ENCODE results near the gene UBE2G1.
"Not testable (repeated sequence)": the region's sequence is repeated elsewhere in the genome, so short reads cannot be mapped to it uniquely, and the experiment has no call there.

The UBE2G1 gene

DNA sequence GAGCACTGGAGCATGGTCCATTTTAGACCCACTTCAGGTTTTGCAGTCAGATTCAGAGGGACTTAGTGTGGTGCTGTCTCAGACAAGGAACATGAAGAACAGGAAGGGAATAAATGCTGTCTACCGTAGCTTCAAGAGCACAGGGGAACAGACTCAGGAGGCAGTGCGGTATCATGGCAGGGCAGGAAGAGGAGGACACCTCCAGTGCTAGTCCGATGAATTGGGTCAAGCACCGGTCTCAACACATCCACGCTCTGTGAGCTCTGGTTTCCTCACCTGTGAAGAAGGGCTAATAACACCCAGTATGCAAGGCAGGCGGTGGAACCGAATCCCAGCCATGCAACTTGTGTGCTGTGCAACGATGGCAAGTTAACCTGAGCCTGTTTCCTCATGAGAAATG lies 99.1 kb downstream of the UBE2G1 start:
- Mint-ChIP-seq H3K4me3 (no peak overlapping the region), H3K36me3 (ENCODE audit: low read depth) (peaks cover 16% of the 10 kb centered on the region), H3K4me1 (ENCODE audit: low read depth) (peaks cover 19% of the 10 kb centered on the region), H3K27me3 (no peaks in the 10 kb centered on the region), H3K9me3 (no peaks in the 10 kb centered on the region), H3K27ac (no peak overlapping the region)

DNA sequence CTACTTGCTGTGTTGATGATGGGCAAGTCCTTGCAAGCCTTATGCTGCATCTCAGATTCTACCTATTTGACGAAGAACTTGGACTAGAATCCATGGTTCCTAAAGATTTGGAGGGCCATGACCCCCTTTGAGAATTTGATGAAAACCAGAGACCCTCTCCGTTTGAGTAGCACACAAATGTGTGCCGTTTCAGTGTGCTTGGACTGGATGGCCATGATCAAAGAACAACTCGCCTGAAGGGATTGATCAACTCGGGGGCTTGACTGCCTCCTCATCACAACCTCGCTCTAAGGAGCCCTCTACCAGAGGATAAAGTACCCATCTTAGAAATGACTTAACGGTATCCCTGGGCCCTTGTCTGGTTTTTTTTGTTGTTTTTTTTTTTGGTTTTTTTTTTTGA lies 99.9 kb downstream of the UBE2G1 start:
- H3K9me3 Mint-ChIP-seq: no peaks in the 10 kb centered on the region
- no peaks in the 10 kb centered on the region for H3K27me3 Mint-ChIP-seq
- peaks cover 27% of the 10 kb centered on the region for H3K4me1 Mint-ChIP-seq (ENCODE audit: low read depth)

GRCh38 chr17:4263282-4264215 lies 102.9 kb downstream of the UBE2G1 start, which contains the start of gene ANKFY1:
Gene ANKFY1, minus strand, starts transcription at chr17:4263979. Its CDS starts 38 bp downstream, at chr17:4263941.
- peak within 1 kb of the TSS; percentile 89 for H3K4me3 Mint-ChIP-seq
- no peaks in the 10 kb centered on the region for H3K27me3 Mint-ChIP-seq
- peak within 1 kb of the TSS; percentile 93 for H3K27ac Mint-ChIP-seq
- peaks cover 22% of the 10 kb centered on the region for H3K36me3 Mint-ChIP-seq (ENCODE audit: low read depth)
- H3K4me1 Mint-ChIP-seq (ENCODE audit: low read depth): peaks cover 37% of the 10 kb centered on the region
- H3K9me3 Mint-ChIP-seq: peaks cover 5% of the 10 kb centered on the region

More for the DNA sequence above, 99.9 kb downstream of the UBE2G1 start:
- no peak overlapping the region for H3K27ac Mint-ChIP-seq
- no peak overlapping the region for H3K4me3 Mint-ChIP-seq
- H3K36me3 Mint-ChIP-seq (ENCODE audit: low read depth): peaks cover 12% of the 10 kb centered on the region

- Mint-ChIP-seq H3K9me3 (peaks cover 5% of the 10 kb centered on the region), H3K4me1 (ENCODE audit: low read depth) (peaks cover 41% of the 10 kb centered on the region)
These were observed 103.8 kb downstream of the UBE2G1 start for GRCh38 chr17:4262703-4263102.

DNA sequence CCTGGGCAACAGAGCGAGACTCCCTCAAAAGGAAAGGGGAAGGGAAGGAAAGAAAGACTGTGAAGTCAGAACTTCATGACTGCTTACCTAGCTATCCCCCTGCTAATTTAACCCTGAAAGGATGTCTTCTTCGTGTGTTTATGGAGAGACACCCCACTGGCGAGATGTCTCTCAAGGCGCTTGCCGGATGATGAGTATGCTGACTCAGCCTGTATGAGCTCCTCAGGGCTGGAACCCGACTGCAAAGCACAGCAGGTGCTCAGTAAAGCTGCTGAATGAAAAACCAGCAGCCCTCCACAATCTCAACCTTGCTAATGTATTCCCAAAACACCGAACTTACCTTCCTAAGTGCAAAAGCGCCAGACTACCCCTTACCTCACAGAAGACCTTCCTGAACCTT lies 105.0 kb downstream of the UBE2G1 start:
- peak overlapping the region; percentile 28 for H3K4me3 Mint-ChIP-seq
- peaks cover 39% of the 10 kb centered on the region for H3K36me3 Mint-ChIP-seq (ENCODE audit: low read depth)
- peaks cover 53% of the 10 kb centered on the region for H3K4me1 Mint-ChIP-seq (ENCODE audit: low read depth)
- H3K9me3 Mint-ChIP-seq: peaks cover 5% of the 10 kb centered on the region
- H3K27me3 Mint-ChIP-seq: no peaks in the 10 kb centered on the region
- no peak overlapping the region for H3K27ac Mint-ChIP-seq

More at GRCh38 chr17:4262703-4263102, 103.8 kb downstream of the UBE2G1 start:
- peak overlapping the region; percentile 89 for H3K4me3 Mint-ChIP-seq
- H3K36me3 Mint-ChIP-seq (ENCODE audit: low read depth): peaks cover 26% of the 10 kb centered on the region
- peak overlapping the region; percentile 69 for H3K27ac Mint-ChIP-seq
- no peaks in the 10 kb centered on the region for H3K27me3 Mint-ChIP-seq

- Mint-ChIP-seq H3K4me1 (ENCODE audit: low read depth) (peaks cover 53% of the 10 kb centered on the region), H3K27me3 (no peaks in the 10 kb centered on the region), H3K36me3 (ENCODE audit: low read depth) (peaks cover 50% of the 10 kb centered on the region), H3K4me3 (no peak overlapping the region), H3K27ac (no peak overlapping the region), H3K9me3 (peaks cover 5% of the 10 kb centered on the region)
These were observed 107.6 kb downstream of the UBE2G1 start for GRCh38 chr17:4258867-4259266.

DNA sequence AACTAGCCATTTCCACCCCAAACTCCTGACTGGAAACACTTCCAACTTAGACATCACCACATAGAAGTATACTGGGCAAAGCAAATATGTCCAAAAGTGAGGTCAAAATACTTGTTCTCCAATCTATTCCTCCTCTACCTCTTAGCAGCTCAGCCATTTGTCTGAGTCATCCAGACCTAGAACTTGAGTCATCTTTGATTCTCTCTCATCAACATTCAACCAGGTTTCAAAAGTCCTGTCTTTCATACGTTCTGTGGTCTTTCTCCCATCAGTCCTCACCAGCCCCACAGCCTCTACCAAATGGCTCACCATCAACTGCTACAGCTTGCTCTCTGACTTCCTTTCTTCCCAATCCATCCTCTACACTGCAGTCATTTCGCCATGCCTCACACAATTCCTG lies 109.5 kb downstream of the UBE2G1 start:
- H3K27ac Mint-ChIP-seq: peak overlapping the region; percentile 46
- no peaks in the 10 kb centered on the region for H3K27me3 Mint-ChIP-seq
- H3K4me1 Mint-ChIP-seq (ENCODE audit: low read depth): peaks cover 42% of the 10 kb centered on the region
- no peak overlapping the region for H3K4me3 Mint-ChIP-seq
- H3K36me3 Mint-ChIP-seq (ENCODE audit: low read depth): peaks cover 58% of the 10 kb centered on the region
- H3K9me3 Mint-ChIP-seq: peaks cover 5% of the 10 kb centered on the region

DNA sequence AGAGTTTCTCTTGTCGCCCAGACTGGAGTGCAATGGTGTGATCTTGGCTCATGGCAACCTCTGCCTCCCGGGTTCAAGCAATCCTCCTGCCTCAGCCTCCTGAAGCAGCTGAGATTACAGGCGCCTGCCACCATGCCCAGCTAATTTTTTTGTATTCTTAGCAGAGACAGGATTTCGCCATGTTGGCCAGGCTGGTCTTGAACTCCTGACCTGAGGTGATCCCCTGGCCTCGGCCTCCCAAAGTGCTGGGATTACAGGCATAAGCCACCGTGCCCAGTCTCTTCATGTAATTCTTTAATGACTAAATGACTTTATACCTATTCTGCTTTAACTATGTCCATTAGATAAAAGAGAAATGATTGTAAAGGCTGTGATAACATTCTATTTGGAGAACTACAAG lies 111.2 kb downstream of the UBE2G1 start:
- H3K4me3 Mint-ChIP-seq, H3K27ac Mint-ChIP-seq: not testable (repeated sequence)
- H3K4me1 Mint-ChIP-seq (ENCODE audit: low read depth): peaks cover 39% of the 10 kb centered on the region

DNA sequence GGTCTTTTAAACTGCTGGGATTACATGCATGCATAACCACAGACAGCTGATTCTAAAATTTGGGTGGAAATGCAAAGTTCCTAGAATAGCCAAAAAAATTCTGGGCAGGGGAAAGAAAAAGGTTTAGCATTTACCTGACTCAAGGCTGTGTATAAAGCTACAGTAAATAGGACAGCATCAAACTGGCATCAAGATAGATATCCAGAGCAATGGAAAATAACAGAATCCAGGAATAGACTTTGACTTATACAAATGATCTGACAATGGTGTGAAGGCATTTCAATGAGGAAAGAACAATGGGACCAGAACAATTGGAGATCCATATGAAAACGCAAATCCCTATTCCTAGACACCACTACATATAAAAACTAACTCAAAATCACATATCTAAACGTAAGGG lies 115.6 kb downstream of the UBE2G1 start:
- Mint-ChIP-seq H3K4me3 (no peak overlapping the region), H3K27me3 (no peaks in the 10 kb centered on the region), H3K27ac (no peak overlapping the region), H3K4me1 (ENCODE audit: low read depth) (peaks cover 45% of the 10 kb centered on the region), H3K36me3 (ENCODE audit: low read depth) (peaks cover 30% of the 10 kb centered on the region), H3K9me3 (no peaks in the 10 kb centered on the region)

More for the DNA sequence above, 111.2 kb downstream of the UBE2G1 start:
- peaks cover 46% of the 10 kb centered on the region for H3K36me3 Mint-ChIP-seq (ENCODE audit: low read depth)
- H3K9me3 Mint-ChIP-seq, H3K27me3 Mint-ChIP-seq: not testable (repeated sequence)

DNA sequence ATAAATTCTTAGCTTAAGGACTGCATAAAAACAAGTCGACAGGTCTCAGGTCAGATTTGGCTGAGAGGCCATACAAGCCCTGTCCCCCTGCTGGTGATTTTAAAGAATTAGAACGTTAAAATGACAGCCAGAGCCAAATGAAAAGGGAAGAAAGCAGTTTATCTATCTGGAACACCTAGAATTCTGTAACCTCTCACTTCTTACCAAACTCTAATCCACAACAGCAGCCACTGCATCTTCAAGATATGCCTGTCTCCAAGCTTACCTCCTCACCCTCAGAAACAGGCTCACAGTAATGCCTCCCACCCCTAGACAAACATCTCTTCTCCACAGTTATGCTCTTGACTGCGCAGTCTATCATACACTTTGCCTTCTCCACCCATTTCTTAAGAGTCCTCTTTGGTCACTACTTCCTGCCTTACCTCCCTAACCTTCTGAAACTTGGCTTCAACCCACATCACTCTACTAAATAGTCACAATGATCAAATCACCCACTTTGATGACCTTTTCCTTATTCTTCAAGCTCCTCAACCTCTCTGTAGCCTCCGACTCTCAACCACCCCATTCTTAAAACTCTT lies 116.9 kb downstream of the UBE2G1 start:
- Mint-ChIP-seq H3K4me1 (ENCODE audit: low read depth) (peaks cover 39% of the 10 kb centered on the region), H3K9me3 (no peaks in the 10 kb centered on the region), H3K36me3 (ENCODE audit: low read depth) (peaks cover 29% of the 10 kb centered on the region), H3K27me3 (no peaks in the 10 kb centered on the region), H3K4me3 (no peak overlapping the region), H3K27ac (no peak overlapping the region)

DNA sequence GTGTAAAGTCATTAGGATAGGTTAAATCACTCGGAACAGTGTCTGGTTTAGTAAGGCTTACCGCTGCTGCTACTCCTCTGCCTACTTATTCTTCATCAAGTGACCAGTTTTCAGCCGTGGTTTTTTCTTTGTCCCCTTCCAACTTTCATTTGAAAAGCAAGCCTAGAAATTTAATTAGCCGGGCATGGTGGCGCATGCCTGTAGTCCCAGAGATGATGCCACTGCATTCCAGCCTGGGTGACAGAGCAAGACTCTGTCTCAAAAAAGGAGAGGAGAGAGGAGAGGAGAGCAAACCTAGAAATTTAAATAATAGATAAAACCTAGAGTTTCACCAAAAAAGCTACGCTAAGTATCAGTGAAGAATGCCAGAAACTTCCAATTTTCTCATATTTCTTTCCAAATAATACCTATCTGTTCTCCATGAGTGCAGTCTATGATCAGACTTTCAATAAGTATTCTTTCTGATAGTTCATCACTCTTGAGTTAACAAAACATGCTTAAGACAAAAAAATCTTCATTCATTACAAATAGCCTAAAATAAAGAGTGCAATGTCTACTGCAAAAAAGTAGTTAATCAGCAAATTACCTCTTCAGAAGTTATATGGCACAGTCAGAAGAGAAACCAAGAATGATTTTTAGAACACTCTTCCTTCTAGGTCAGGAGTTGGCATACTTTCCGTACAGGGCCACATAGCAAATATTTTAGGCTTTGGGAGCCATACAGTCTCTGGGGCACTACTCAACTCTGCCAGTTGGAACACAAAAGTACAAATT lies 117.8 kb downstream of the UBE2G1 start:
- Mint-ChIP-seq H3K27me3 (no peaks in the 10 kb centered on the region), H3K4me3 (no peak overlapping the region), H3K27ac (no peak overlapping the region), H3K4me1 (ENCODE audit: low read depth) (peaks cover 39% of the 10 kb centered on the region), H3K9me3 (no peaks in the 10 kb centered on the region), H3K36me3 (ENCODE audit: low read depth) (peaks cover 28% of the 10 kb centered on the region)

DNA sequence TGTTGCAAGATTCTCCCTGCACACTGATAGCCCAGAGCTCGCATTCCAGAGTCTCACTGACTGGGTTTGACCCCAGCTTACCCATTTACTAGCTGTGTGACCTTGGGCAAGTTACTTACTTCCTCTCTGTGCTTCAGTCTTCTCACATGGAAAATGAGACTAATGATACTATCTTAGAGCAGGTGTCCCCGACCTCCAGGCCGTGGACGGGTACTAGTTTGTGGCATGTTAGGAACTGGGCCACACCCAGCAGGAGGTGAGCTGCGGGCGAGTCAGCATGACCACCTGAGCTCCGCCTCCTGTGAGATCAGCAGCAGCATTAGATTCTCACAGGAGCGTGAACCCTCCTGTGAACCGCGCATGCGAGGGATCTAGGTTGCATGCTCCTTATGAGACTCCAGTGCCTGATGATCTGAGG lies 118.5 kb downstream of the UBE2G1 start:
- Mint-ChIP-seq H3K27me3 (no peaks in the 10 kb centered on the region), H3K4me1 (ENCODE audit: low read depth) (peaks cover 39% of the 10 kb centered on the region), H3K36me3 (ENCODE audit: low read depth) (peaks cover 25% of the 10 kb centered on the region), H3K4me3 (no peak overlapping the region), H3K27ac (no peak overlapping the region), H3K9me3 (no peaks in the 10 kb centered on the region)

DNA sequence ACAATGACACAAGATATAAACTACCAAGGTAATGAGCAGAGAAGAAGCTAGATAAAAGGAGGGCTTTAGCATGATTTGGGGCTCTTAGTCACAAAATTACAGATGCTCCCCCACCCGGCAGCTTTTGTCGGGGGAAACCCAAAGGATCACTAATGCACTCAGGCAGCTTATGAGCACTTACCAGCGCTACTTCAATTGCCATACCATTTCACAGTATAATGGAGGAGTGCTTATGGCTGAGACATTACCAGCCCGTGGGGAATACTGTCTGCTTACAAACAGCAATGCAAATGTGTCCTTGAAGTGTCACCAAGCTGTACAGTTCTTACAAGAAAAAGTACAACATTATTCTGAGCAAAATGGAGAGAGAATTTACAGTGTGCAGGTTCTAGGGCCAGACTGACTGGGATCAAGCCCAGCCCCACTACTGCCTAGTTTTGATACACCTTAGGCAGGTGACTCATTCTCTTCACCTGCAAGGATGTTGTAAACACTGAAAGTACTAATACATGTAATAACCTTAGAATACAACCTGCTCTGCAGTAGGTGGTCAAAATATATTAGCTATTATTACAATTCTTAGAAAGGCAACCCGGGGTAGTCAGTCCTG lies 119.0 kb downstream of the UBE2G1 start:
- Mint-ChIP-seq H3K4me1 (ENCODE audit: low read depth) (peaks cover 39% of the 10 kb centered on the region), H3K36me3 (ENCODE audit: low read depth) (peaks cover 25% of the 10 kb centered on the region), H3K27ac (no peak overlapping the region), H3K4me3 (no peak overlapping the region), H3K9me3 (no peaks in the 10 kb centered on the region), H3K27me3 (no peaks in the 10 kb centered on the region)

DNA sequence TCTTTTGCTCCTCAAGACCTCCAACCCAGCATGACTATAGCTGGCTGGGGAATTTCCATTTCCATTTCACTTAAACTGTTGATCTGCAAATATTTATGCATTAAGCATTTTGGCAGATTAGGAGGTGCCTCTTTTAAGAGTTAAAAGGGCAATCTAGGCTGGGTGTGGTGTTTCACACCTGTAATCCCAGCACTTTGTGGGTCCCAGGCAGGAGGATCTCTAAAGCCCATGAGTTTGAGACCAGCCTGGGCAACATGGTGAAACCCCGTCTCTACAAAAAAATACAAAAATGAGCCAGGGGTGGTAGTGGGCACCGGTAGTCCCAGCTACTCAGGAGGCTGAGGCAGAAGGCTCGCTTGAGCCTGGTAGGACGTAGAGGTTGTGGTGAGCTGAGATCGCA lies 119.8 kb downstream of the UBE2G1 start:
- Mint-ChIP-seq H3K27ac (no peak overlapping the region), H3K4me1 (ENCODE audit: low read depth) (peaks cover 35% of the 10 kb centered on the region), H3K9me3 (no peaks in the 10 kb centered on the region), H3K4me3 (no peak overlapping the region), H3K27me3 (no peaks in the 10 kb centered on the region), H3K36me3 (ENCODE audit: low read depth) (peaks cover 27% of the 10 kb centered on the region)

All from stimulated activated naive CD8-positive, alpha-beta T cell treated with anti-CD3 and anti-CD28 coated beads, Interleukin-15, Interleukin-2, amounts not matched to agents 100 ng/mL and 50 ng/mL, for 24 hours (primary cell).